ENCODE measurements around the gene MRPL51. TPM values are rescaled to one million over a fixed set of nuclear protein-coding genes. Genes with fewer than 3 reads are reported as not detected.

MRPL51 gene
- total and polyA plus RNA-seq, 2 experiments from 2014 or later = 93.9 to 463 TPM

- Histone ChIP-seq H2AFZ (peak overlapping the region; percentile 94), H3K4me2 (peak overlapping the region; percentile 98), H3K79me2 (replicated peaks; ENCODE audit: insufficient read depth) (peaks cover 22% of the 10 kb centered on the region), H3F3A (replicated peaks; ENCODE audit: low read depth) (peaks cover 18% of the 10 kb centered on the region), H3K27ac (ENCODE audit: low read depth) (peak overlapping the region; percentile 95; the same call in 1 of the 2 replicates), H3K36me3 (ENCODE audit: insufficient read depth) (peaks cover 3% of the 10 kb centered on the region; the same call in 1 of the 2 replicates), H4K20me1 (replicated peaks; ENCODE audit: insufficient read depth) (peaks cover 8% of the 10 kb centered on the region), H3K4me3 (peak overlapping the region; percentile 98), H3K27me3 (ENCODE audit: insufficient read depth) (no peaks in the 10 kb centered on the region), H3K4me1 (ENCODE audit: insufficient read depth) (peaks cover 14% of the 10 kb centered on the region), H3K9me2 (ENCODE audit: insufficient read depth) (no peaks in the 10 kb centered on the region)
- peaks cover 16% of the 10 kb centered on the region for H3K4me1 Mint-ChIP-seq
- no peak for TF ChIP-seq POLR2AphosphoS5 (IDR thresholded peaks at IDR 0.05; ENCODE audit: low read depth)
- TF ChIP-seq ETS1 (IDR thresholded peaks at IDR 0.05) = 0 out of 2 replicates have a peak, but pooled peaks have one; percentile 0
- TF ChIP-seq ZNF462 (CRISPR knock-in tag; IDR thresholded peaks at IDR 0.05) = no peak
- no peak for TF ChIP-seq ZNF331 (CRISPR knock-in tag; IDR thresholded peaks at IDR 0.05; ENCODE audit: low read depth)
- no peak for TF ChIP-seq JUNB (IDR thresholded peaks at IDR 0.05; ENCODE audit: unreplicated experiment)
- peaks cover 3% of the 10 kb centered on the region for H3K9me3 Mint-ChIP-seq
- ATAC-seq (peak; percentile 12), DNase-seq (ENCODE audit: low spot score) (peak; percentile 59)
- no peak overlapping the region for H3K27ac Mint-ChIP-seq
- H3K27me3 Mint-ChIP-seq (ENCODE audit: insufficient read depth, low read depth, poor library complexity) = peaks cover 8% of the 10 kb centered on the region
- H3K36me3 Mint-ChIP-seq (ENCODE audit: low read depth) = peaks cover 22% of the 10 kb centered on the region
- peak overlapping the region; percentile 71 for H3K4me3 Mint-ChIP-seq
Observed at GRCh38 chr12:6469609-6470374, 23.3 kb downstream of the MRPL51 start.
